IMR-90 (cell line): ENCODE results near the gene ZDHHC14.
A peak's percentile ranks its signal among the peaks of the same experiment; 100 is the strongest.

Experiments used
- CEBPB ChIP-seq: IDR thresholded peaks from 2 replicates; pipeline ENCODE4 v1.6.1; 2012; ENCODE audit warnings: low read depth, low read length, improper control_type of control experiment
- CHD1 ChIP-seq: IDR thresholded peaks from 2 replicates; pipeline ENCODE4 v1.6.1; 2012; ENCODE audit warnings: low read depth, low read length, improper control_type of control experiment
- FOS ChIP-seq: fragments of 150-350 bp; IDR thresholded peaks from 2 replicates; pipeline ENCODE4 v1.6.1; 2016; ENCODE audit warnings: low read depth, low read length
- MAFK ChIP-seq: IDR thresholded peaks from 2 replicates; pipeline ENCODE4 v1.6.1; 2012; ENCODE audit warnings: low read depth, low read length, improper control_type of control experiment
- MAZ ChIP-seq: IDR thresholded peaks from 2 replicates; pipeline ENCODE4 v1.6.1; 2012; ENCODE audit warnings: low read depth, mild to moderate bottlenecking, low read length, improper control_type of control experiment, moderate library complexity, borderline replicate concordance
- MXI1 ChIP-seq: IDR thresholded peaks from 2 replicates; pipeline ENCODE4 v1.6.1; 2012; ENCODE audit warnings: low read depth, mild to moderate bottlenecking, low read length, moderate library complexity, borderline replicate concordance
- NFE2L2 ChIP-seq: fragments of 150-350 bp; IDR thresholded peaks from 2 replicates; pipeline ENCODE4 v1.6.1; 2016; ENCODE audit warnings: low read depth, mild to moderate bottlenecking, low read length
- POLR2A ChIP-seq: IDR thresholded peaks from 2 replicates; pipeline ENCODE4 v1.6.1; 2012; ENCODE audit warnings: mild to moderate bottlenecking, low read depth, low read length
- RAD21 ChIP-seq: IDR thresholded peaks from 2 replicates; pipeline ENCODE4 v1.6.1; 2012; ENCODE audit warnings: low read length, improper control_type of control experiment
- USF2 ChIP-seq: fragments of 150-350 bp; IDR thresholded peaks from 2 replicates; pipeline ENCODE4 v1.6.1; 2017; ENCODE audit warnings: mild to moderate bottlenecking, antibody characterized with exemption, low read length, low read depth
- TF ChIP-seq, protein P1 (sequence below): conservative IDR thresholded peaks from 2 replicates; pipeline ENCODE4 v1.5.1; 2012; ENCODE audit warnings: mild to moderate bottlenecking, low read depth, low read length, improper control_type of control experiment

DNA sequence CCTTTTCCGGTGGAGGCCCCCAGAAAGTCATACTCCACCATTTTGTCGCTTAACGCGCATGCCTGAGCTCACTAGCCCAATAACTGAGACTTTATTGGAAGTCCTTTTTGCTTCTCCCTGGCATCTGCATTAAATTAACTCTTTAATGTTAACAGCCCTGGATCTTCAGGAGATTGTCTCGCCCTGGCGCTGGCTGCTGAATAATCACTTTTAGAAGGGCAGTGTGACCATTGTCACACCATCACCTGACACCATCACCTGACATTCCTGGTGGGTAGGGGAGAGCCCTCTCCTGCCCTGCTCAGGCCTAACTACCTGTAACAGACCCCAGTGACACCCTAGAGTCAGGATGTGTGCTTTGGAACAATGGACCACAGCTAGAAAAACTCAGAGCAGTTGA is 326.6 kb downstream of the ZDHHC14 start:
- TF ChIP-seq RAD21 (no peak), POLR2A (no peak), CEBPB (no peak), NFE2L2 (no peak), CHD1 (no peak), USF2 (no peak), FOS (no peak), MXI1 (no peak), MAZ (no peak), MAFK (peak; percentile 34; the same call in 1 of the 2 replicates)
- TF ChIP-seq, protein P1, sequence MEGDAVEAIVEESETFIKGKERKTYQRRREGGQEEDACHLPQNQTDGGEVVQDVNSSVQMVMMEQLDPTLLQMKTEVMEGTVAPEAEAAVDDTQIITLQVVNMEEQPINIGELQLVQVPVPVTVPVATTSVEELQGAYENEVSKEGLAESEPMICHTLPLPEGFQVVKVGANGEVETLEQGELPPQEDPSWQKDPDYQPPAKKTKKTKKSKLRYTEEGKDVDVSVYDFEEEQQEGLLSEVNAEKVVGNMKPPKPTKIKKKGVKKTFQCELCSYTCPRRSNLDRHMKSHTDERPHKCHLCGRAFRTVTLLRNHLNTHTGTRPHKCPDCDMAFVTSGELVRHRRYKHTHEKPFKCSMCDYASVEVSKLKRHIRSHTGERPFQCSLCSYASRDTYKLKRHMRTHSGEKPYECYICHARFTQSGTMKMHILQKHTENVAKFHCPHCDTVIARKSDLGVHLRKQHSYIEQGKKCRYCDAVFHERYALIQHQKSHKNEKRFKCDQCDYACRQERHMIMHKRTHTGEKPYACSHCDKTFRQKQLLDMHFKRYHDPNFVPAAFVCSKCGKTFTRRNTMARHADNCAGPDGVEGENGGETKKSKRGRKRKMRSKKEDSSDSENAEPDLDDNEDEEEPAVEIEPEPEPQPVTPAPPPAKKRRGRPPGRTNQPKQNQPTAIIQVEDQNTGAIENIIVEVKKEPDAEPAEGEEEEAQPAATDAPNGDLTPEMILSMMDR: no peak
